ES-I3 (cell line): ENCODE results near the gene NPLOC4.

Experiments
- H3K36me3 ChIP-seq: 2 replicates; pipeline ENCODE4 v1.6.1; 2013; ENCODE audit warnings: mild to moderate bottlenecking, low read length, control low read depth, moderate library complexity; ENCODE audit not compliant: insufficient read depth
- H3K4me1 ChIP-seq: 2 replicates; pipeline ENCODE4 v1.6.1; 2013; ENCODE audit warnings: mild to moderate bottlenecking, control low read depth, low read length; ENCODE audit not compliant: insufficient read depth
- H3K9ac ChIP-seq: 2 replicates; pipeline ENCODE4 v1.6.1; 2013; ENCODE audit warnings: low read depth, mild to moderate bottlenecking, low read length, moderate library complexity
- H3K9me3 ChIP-seq: 2 replicates; pipeline ENCODE4 v1.6.1; 2013; ENCODE audit warnings: mild to moderate bottlenecking, low read length, moderate library complexity; ENCODE audit not compliant: control insufficient read depth, insufficient read depth

The NPLOC4 gene

GRCh38 chr17:81552244-81553017, 84.5 kb downstream of the NPLOC4 start, which contains the start of gene FAAP100:
FAAP100 (minus strand) TSS chr17:81552353; CDS start chr17:81552330, 23 bp downstream.
- Histone ChIP-seq H3K9ac (peak within 1 kb of the TSS; percentile 89), H3K4me1 (peaks cover 6% of the 10 kb centered on the region; the same call in 1 of the 2 replicates), H3K9me3 (no peaks in the 10 kb centered on the region), H3K36me3 (peaks cover 15% of the 10 kb centered on the region)

GRCh38 chr17:81551458-81552243, 85.3 kb downstream of the NPLOC4 start:
- peaks cover 6% of the 10 kb centered on the region; the same call in 1 of the 2 replicates for H3K4me1 ChIP-seq
- H3K36me3 ChIP-seq = peaks cover 11% of the 10 kb centered on the region
- no peaks in the 10 kb centered on the region for H3K9me3 ChIP-seq
- H3K9ac ChIP-seq = peak overlapping the region; percentile 89

GRCh38 chr17:81550830-81551457, 86.0 kb downstream of the NPLOC4 start:
- peak overlapping the region; percentile 89 for H3K9ac ChIP-seq
- peaks cover 6% of the 10 kb centered on the region; the same call in 1 of the 2 replicates for H3K4me1 ChIP-seq
- peaks cover 8% of the 10 kb centered on the region for H3K36me3 ChIP-seq
- no peaks in the 10 kb centered on the region for H3K9me3 ChIP-seq

GRCh38 chr17:81550285-81550684, 86.6 kb downstream of the NPLOC4 start:
- H3K36me3 ChIP-seq = peaks cover 8% of the 10 kb centered on the region
- H3K9ac ChIP-seq = no peak overlapping the region

GRCh38 chr17:81549826-81550225, 87.1 kb downstream of the NPLOC4 start:
- Histone ChIP-seq H3K4me1 (peaks cover 6% of the 10 kb centered on the region; the same call in 1 of the 2 replicates), H3K9me3 (no peaks in the 10 kb centered on the region), H3K36me3 (peaks cover 8% of the 10 kb centered on the region), H3K9ac (no peak overlapping the region)

More at GRCh38 chr17:81550285-81550684, 86.6 kb downstream of the NPLOC4 start:
- Histone ChIP-seq H3K4me1 (peaks cover 6% of the 10 kb centered on the region; the same call in 1 of the 2 replicates), H3K9me3 (no peaks in the 10 kb centered on the region)

GRCh38 chr17:81549031-81549557, 87.8 kb downstream of the NPLOC4 start:
- Histone ChIP-seq H3K4me1 (peaks cover 4% of the 10 kb centered on the region; the same call in 1 of the 2 replicates), H3K9me3 (no peaks in the 10 kb centered on the region), H3K36me3 (peaks cover 8% of the 10 kb centered on the region), H3K9ac (no peak overlapping the region)

- Histone ChIP-seq H3K36me3 (peaks cover 13% of the 10 kb centered on the region), H3K9me3 (no peaks in the 10 kb centered on the region), H3K9ac (no peak overlapping the region), H3K4me1 (no peaks in the 10 kb centered on the region; the same call in 1 of the 2 replicates)
Measured at GRCh38 chr17:81547614-81547982, 89.3 kb downstream of the NPLOC4 start.

GRCh38 chr17:81546906-81547613, 89.9 kb downstream of the NPLOC4 start:
- Histone ChIP-seq H3K9ac (no peak overlapping the region), H3K9me3 (no peaks in the 10 kb centered on the region), H3K36me3 (peaks cover 13% of the 10 kb centered on the region), H3K4me1 (no peaks in the 10 kb centered on the region; the same call in 1 of the 2 replicates)

- Histone ChIP-seq H3K36me3 (peaks cover 13% of the 10 kb centered on the region), H3K9ac (no peak overlapping the region), H3K4me1 (no peaks in the 10 kb centered on the region), H3K9me3 (no peaks in the 10 kb centered on the region)
Measured at GRCh38 chr17:81545160-81545949, 91.6 kb downstream of the NPLOC4 start.

GRCh38 chr17:81544281-81544974, 92.5 kb downstream of the NPLOC4 start:
- H3K36me3 ChIP-seq = peaks cover 11% of the 10 kb centered on the region
- no peaks in the 10 kb centered on the region for H3K4me1 ChIP-seq
- no peak overlapping the region for H3K9ac ChIP-seq
- no peaks in the 10 kb centered on the region for H3K9me3 ChIP-seq

- H3K36me3 ChIP-seq = peaks cover 6% of the 10 kb centered on the region
- no peaks in the 10 kb centered on the region for H3K4me1 ChIP-seq
- H3K9ac ChIP-seq = no peak overlapping the region
- no peaks in the 10 kb centered on the region for H3K9me3 ChIP-seq
Measured at GRCh38 chr17:81543756-81544155, 93.2 kb downstream of the NPLOC4 start.

GRCh38 chr17:81543339-81543675, 93.6 kb downstream of the NPLOC4 start:
- no peaks in the 10 kb centered on the region for H3K4me1 ChIP-seq
- no peak overlapping the region for H3K9ac ChIP-seq
- H3K9me3 ChIP-seq = no peaks in the 10 kb centered on the region
- peaks cover 6% of the 10 kb centered on the region for H3K36me3 ChIP-seq
